HK-2 (cell line): ENCODE measurements around the gene KLRB1.
A peak's percentile ranks its signal among the peaks of the same experiment; 100 is the strongest.
"Not testable (repeated sequence)": the region's sequence is repeated elsewhere in the genome, so short reads cannot be mapped to it uniquely, and the experiment has no call there.

ENCODE experiments used
- DNase-seq: peaks from one replicate; pipeline ENCODE4 v3.0.0-alpha.2; 2018; ENCODE audit not compliant: unreplicated experiment

The KLRB1 gene

DNA sequence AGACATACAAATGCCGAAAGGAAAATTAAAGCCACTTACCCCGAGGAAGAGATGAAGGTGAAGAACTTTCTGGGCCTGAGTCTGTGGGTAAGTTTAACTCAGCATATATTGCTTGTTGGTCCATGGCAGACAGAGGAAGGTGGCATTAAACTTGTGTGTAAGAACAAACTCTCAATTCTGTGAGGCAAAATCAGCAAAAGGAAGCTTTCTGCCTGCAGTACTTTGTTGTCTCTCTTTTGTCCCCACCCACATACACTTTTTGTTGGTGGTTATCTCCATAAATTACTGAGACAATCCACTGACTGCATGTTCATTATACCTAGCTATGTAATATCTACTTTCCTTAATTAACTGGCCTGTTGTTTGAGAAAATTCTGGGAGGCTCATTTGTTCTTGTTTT is at the start of gene KLRB1:
TSS of gene KLRB1 (minus strand) at position 201 of the 400 bp plus-strand sequence. CDS start at position 124, 77 bp downstream.
- DNase-seq: no peak

GRCh38 chr12:9651265-9651729 is 43.6 kb upstream of the KLRB1 start:
- DNase-seq: no peak

GRCh38 chr12:9650151-9650576 is 42.4 kb upstream of the KLRB1 start:
- no peak for DNase-seq

- DNase-seq: peak; percentile 14
Measured at GRCh38 chr12:9649532-9649940, 41.8 kb upstream of the KLRB1 start.

DNA sequence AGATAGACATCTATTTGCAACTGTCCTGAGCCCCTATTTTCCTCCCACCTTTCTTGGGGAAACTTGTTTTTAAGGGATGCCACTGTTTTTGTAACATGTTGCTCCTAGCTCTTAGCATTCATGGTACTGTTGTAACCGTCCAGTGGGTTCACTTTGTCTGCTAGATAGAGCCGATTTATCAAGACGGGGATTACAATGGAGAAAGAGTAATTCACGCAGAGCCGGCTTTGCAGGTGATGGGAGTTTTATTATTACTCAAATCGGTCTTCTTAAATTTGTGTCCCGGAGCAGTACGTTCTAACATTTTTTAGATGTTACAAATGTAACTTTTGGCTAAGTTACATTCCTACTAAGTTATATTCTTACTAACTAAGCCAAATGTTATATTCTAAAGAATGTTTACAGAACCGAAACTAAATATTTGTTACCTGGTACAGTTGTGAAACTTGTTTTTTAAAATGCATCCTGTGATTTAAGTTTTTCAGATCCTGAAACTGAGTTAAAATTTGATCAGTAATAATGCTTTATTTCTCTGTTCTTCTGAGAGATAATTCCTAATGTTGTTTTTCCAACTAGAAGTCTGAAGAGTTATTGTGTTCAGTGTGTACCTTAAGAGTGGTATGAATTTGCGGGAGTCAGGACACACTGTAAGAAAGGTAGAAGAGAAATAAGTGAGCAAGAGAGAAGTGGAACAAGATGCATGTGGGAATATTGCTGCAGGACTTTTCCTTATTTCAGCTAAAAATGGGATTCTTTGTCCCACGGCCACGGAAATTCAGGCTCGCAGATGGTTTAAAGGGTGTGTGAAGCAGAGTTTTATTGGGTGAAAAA is 41.2 kb upstream of the KLRB1 start:
- DNase-seq: no peak

- peak; percentile 86 for DNase-seq
Measured at GRCh38 chr12:9647825-9648700, 40.3 kb upstream of the KLRB1 start.

DNA sequence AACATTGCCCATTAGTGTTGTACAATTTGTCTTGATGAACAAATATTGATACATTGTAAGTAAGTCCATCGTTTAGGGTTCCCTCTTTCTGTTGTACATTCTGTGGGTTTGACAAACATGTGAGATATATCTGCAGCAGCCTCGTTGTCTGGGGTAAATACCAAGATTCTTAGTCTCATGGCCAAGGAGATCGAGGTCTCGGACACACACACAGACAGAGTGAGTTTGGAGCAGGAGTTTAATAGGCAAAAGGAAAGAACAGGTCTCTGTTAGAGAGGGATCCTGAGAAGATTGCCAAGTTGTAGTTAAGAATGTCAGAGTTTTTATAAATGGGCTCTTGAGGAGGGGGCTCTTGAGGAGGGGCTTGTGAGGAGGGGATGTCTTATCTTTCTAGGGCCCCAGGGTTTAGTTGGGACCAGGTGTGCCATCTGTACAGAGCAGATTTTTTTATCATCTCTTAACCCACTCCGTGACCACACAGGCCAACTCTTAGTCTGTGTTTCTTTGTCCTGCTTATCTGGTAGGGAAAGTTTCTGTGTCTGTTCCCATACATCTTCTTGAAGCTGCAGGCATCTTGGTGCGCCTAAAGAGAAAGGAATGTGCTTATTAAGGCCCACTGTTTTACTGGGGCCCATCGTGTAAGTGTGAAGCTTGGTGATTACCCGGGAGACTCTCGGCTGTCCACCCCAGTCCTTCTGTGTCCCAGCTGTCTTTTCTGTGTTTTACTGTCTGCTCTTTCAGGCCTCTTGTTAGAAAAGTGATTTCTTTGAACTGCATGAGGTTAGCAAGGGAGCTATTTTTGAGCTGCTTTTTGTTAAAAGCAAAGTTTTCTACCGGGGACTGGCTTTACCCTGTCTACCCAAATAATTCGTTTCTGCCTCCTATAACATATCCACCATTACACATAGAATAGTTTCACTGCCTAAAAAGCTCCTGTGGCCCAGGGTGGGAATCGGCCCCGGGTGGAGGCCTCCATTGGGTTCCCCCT is 39.4 kb upstream of the KLRB1 start:
- peak; percentile 7 for DNase-seq

GRCh38 chr12:9644985-9645551 is 37.4 kb upstream of the KLRB1 start:
- not testable (repeated sequence) for DNase-seq

DNA sequence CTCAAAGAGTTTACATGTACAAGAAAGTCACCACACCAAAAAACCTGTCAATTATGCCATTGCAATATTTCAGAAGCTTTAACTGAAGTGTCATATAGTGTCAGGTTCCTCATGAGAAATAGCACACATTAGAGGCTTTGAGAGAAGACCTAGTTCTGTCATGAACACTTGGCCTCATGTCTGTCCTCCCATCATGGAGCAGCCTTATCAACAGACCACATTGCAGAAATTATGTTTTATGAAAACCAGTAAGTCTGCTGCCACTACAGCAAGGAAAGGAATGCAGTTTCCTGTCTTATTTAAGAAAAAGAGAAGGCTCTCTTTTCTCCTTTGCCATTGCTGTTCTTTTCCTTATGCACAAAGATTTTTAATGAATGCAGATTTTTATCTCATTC is 35.5 kb upstream of the KLRB1 start:
- no peak for DNase-seq

- no peak for DNase-seq
Measured at GRCh38 chr12:9642606-9643265, 35.0 kb upstream of the KLRB1 start.

DNA sequence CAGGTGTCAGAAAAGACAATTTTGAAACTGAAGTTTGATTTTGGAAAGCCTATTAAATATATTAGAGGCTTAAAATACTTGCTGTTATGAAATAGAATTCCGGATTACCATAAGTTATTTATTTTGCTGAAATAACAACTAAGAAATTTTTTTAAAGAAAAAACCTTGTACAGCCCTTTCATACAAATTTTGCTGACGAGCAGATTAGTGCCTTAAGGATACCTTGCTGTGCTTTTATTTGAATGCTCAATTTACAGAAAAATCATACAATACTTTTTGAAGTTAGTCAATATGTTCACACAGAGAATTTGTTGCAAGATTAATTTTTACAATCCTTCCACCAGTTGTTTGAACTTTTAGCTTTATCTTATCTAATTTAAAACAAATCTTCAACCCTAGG is 32.3 kb upstream of the KLRB1 start:
- DNase-seq: no peak

DNA sequence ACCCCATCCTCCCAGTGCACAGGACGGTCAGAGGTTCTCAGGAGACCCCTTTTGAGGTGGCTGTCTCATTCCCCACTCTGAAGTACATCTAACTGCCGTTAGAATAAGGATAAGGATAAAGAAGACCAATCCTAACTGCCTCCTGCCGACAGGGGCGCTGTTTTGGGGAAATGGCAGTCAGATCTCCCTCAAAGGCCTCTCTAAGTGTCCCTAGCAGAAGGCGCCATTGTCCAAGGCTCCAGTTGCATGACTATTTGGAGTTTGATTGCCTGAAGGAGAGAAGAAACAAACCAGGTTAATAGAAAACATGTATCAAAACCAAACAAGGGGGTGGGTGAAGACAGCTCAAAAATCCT is 29.1 kb upstream of the KLRB1 start:
- DNase-seq: no peak

DNA sequence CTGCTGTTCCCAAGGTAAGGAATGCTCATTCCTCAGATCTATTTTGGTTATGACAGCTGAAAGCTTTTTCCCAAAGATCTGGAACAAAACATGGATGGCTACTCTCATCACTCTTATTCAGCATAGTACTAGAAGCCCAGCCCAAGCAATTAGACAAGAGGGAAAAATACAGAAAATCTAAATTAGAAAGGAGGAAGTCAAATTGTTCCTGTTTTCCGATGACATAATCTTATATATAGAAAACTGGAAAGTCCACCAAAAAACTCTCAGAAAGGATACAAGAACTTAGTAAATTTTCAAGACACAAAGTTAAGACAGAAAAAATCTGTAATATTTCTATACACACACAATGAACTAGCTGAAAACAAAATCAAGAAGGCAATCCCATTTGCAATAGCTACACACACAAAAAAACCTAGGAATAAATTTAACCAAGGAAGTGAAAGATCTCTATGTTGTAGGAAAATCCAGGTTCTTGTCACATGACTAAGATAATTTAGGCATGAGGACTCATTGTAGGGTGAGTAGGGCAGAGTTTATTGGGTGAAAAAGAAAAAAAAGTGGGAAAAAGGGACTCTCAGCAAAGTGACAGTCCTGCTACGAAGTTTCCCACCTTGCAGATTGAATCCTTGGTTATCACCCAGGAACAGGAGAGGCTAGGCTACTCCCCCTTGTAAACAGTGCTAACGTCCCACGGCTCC is 28.6 kb upstream of the KLRB1 start:
- no peak for DNase-seq

- no peak for DNase-seq
Measured at GRCh38 chr12:9634969-9635754, 27.4 kb upstream of the KLRB1 start.

DNA sequence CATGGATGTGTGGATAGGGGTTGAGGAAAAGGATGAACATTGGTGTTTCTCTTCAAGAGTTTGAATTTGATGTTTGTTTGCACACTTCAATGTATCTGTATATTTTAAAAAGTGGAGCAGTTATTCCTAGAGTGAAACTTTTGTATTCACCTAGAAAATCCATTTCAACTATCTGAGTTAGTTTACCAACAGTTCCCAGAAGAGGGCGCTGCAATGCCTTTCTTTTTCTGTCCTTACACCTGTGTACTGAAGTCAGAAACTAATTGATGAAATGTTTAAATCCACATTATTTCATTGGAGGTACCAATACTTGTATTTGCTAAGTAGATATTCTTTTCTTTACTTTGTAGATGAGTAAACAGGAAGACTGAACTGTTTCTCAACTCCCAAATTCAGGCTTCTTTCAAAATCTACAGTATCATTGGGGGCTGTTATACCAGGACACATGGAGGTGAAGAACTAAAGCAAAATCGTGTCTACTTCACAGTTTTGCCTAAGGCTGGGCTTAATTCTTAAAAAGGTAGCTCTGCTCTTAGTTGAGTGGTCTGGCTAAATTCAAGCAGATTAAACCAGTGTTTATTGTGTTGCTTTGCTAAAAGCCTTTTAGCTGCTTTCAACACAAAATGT is 26.6 kb upstream of the KLRB1 start:
- peak; percentile 40 for DNase-seq

DNA sequence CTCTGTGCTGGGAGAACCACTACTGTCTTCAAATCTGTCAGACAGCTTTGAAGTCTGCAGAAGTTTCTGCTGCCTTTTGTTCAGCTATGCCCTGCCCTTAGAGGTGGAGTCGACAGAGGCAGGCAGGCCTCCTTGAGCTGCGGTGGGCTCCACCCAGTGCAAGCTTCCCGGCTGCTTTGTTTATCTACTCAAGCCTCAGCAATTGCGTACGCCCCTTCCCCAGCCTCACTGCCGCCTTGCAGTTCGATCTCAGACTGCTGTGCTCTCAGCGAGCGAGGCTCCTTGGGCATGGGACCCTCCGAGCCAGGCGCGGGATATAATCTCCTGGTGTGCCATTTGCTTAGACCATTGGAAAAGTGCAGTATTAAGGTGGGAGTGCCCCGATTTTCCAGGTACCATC is 25.1 kb upstream of the KLRB1 start:
- no peak for DNase-seq

DNA sequence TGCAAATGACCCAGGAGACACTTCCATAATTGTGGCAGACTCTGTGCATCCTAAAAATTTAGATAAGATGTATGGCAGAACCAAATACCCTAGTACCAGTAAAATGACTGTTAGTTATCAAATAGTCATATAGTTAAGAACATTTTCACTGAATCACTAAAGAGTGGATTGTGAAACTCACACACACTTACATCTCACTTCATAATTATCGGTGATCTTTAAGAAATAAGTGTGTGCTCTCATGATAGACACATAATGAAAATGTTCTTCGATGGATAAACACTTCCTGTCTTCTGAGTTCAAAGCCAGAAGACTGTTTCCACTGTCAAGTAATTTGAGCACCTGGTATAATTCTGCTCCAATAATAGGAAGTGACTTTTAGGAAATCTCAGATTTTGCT is 19.1 kb upstream of the KLRB1 start:
- DNase-seq: no peak

DNA sequence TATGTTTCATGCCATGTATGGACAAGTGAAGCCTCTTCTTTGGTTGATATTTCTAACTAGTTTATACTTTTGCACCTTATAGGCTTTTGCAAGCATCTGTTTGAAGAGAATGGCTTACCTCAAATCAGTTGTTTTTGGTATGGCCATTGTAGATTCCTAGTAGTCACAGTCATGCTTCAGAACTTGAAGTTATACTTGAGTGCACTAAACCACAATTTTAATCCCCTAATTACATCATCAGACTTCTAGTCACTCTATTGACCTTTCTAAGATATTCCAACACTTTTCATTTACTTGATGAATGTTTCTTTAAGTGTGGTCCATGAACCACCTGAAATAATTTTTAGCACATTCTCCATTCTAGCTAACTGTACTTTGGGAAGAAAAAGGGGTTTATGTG is 18.6 kb upstream of the KLRB1 start:
- no peak for DNase-seq

GRCh38 chr12:9625019-9625418 is 17.3 kb upstream of the KLRB1 start:
- DNase-seq: no peak
